GM23338 (cell line): Measurements from ENCODE around the gene MINK1.

Source experiments
- CTCF ChIP-seq, 2 experiments: fragments of 200-600 bp in 1 of 2; sonication (generic) in 1 of 2; conservative IDR thresholded peaks; 2 replicates each; pipeline versions ENCODE4 v1.5.1 to v1.6.1; 2016 to 2017; ENCODE audit warnings: antibody characterized with exemption in 2 of 2, low read depth in 2 of 2, mild to moderate bottlenecking in 2 of 2, moderate library complexity in 1 of 2
- EZH2 ChIP-seq: fragments of 200-600 bp; sonication (generic); IDR thresholded peaks from one replicate; pipeline ENCODE4 v1.8.0; 2017; ENCODE audit warnings: antibody characterized with exemption, mild to moderate bottlenecking, low read depth; ENCODE audit not compliant: unreplicated experiment

DNA sequence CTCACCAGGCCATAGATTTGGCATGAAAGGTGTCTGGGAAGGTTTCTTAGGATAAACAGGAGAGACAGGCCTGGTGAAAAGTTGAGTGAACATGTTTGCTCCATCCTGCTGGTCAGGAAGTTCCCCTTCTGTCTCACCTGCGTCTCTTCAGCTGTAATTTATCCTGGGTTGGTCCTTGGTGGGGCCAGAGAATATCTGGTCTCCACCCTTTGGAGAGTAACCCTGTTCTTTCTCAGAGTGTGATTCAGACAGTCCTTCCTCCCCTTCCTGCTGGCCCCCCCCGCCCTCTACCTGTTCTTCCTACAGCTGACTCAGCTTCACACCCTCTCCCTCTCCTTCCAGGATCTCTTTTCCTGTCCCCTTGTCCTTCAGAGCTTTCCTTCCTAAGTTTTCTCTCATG lies 17.1 kb downstream of the MINK1 start:
- no peak for TF ChIP-seq CTCF (conservative IDR thresholded peaks at IDR 0.05; ENCODE audit: low read depth in 2 of 2)
- TF ChIP-seq EZH2 = no peak
